Measurements from ENCODE around the gene TRIM50. TPM values are rescaled to one million over a fixed set of nuclear protein-coding genes. Genes with fewer than 3 reads are reported as not detected.

TRIM50 gene
- total and polyA plus RNA-seq, 2 experiments from 2014 or later = 0.10 TPM; not detected in 1

- TF ChIP-seq EZH2 (IDR thresholded peaks at IDR 0.05; ENCODE audit: low read depth, unreplicated experiment) = no peak
- no peak for TF ChIP-seq ZNF331 (CRISPR knock-in tag; IDR thresholded peaks at IDR 0.05; ENCODE audit: low read depth)
- no peak for TF ChIP-seq CREB1 (CRISPR knock-in tag; IDR thresholded peaks at IDR 0.05; ENCODE audit: low read depth)
Observed at GRCh38 chr7:73350306-73351068, 22.6 kb upstream of the TRIM50 start (continued).

DNA sequence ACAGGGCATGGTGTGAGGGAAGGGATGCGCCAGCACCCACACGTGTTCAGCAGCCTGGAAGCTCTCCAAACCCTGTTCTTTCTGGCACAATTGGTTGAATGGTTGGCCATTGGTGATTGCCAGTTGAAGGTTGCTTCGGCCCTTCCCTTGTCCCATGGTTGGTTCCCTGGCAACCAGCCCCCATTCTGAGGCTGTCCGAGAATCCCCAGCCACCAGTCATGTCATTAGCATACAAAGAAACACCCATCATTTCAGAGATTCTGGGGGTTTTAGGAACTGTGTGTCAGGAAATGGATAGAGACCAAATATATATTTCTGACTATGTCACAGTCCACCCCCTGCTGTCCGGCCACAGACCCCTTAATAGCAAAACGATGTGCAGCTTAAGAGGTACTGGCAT is 21.9 kb upstream of the TRIM50 start:
- H3K4me1 Mint-ChIP-seq = peaks cover 20% of the 10 kb centered on the region
- no peak overlapping the region for H3K4me3 Mint-ChIP-seq
- DNase-seq (ENCODE audit: low spot score) (no peak), ATAC-seq (no peak)
- H3K79me2 ChIP-seq (replicated peaks; ENCODE audit: insufficient read depth) = no peaks in the 10 kb centered on the region
- H4K20me1 ChIP-seq (replicated peaks; ENCODE audit: insufficient read depth) = no peaks in the 10 kb centered on the region
- H3K27ac Mint-ChIP-seq = no peak overlapping the region
- TF ChIP-seq NANOG (IDR thresholded peaks at IDR 0.05; ENCODE audit: borderline replicate concordance) = no peak
- H3K27me3 ChIP-seq (ENCODE audit: insufficient read depth) = no peaks in the 10 kb centered on the region
- peaks cover 8% of the 10 kb centered on the region for H3K9me3 Mint-ChIP-seq
- no peak overlapping the region for H3K27ac ChIP-seq (ENCODE audit: low read depth)
- H2AFZ ChIP-seq = 0 out of 2 replicates have a peak overlapping the region, but pooled peaks have one; percentile 29
- H3K36me3 Mint-ChIP-seq (ENCODE audit: low read depth) = peaks cover 3% of the 10 kb centered on the region; the same call in 2 of the 3 replicates
- H3K4me1 ChIP-seq (ENCODE audit: insufficient read depth) = no peaks in the 10 kb centered on the region
- no peaks in the 10 kb centered on the region for H3F3A ChIP-seq (replicated peaks; ENCODE audit: low read depth)
- H3K4me3 ChIP-seq = no peak overlapping the region
- H3K36me3 ChIP-seq (ENCODE audit: insufficient read depth) = no peaks in the 10 kb centered on the region
- peaks cover 6% of the 10 kb centered on the region for H3K27me3 Mint-ChIP-seq (ENCODE audit: insufficient read depth, low read depth, poor library complexity)
- no peaks in the 10 kb centered on the region for H3K9me2 ChIP-seq (ENCODE audit: insufficient read depth)
- H3K4me2 ChIP-seq = no peak overlapping the region

- H3K4me3 ChIP-seq = no peak overlapping the region
- H3K9me3 Mint-ChIP-seq = no peaks in the 10 kb centered on the region
- no peaks in the 10 kb centered on the region for H3K9me2 ChIP-seq (ENCODE audit: insufficient read depth)
- no peaks in the 10 kb centered on the region for H3K27me3 ChIP-seq (ENCODE audit: insufficient read depth)
- H4K20me1 ChIP-seq (replicated peaks; ENCODE audit: insufficient read depth) = no peaks in the 10 kb centered on the region
- no peak overlapping the region for H3K27ac ChIP-seq (ENCODE audit: low read depth)
- DNase-seq (ENCODE audit: low spot score) (no peak), ATAC-seq (no peak; the same call in 2 of the 3 replicates)
- 0 out of 2 replicates have a peak overlapping the region, but pooled peaks have one; percentile 18 for H3K27ac Mint-ChIP-seq
- H3K36me3 ChIP-seq (ENCODE audit: insufficient read depth) = no peaks in the 10 kb centered on the region
- H3K4me2 ChIP-seq = no peak overlapping the region
- H3K4me1 ChIP-seq (ENCODE audit: insufficient read depth) = peaks cover 3% of the 10 kb centered on the region; the same call in 1 of the 2 replicates
- H3K36me3 Mint-ChIP-seq (ENCODE audit: low read depth) = no peaks in the 10 kb centered on the region
- peaks cover 32% of the 10 kb centered on the region for H3K4me1 Mint-ChIP-seq
- no peaks in the 10 kb centered on the region for H3F3A ChIP-seq (replicated peaks; ENCODE audit: low read depth)
- H3K4me3 Mint-ChIP-seq = no peak overlapping the region
- H3K79me2 ChIP-seq (replicated peaks; ENCODE audit: insufficient read depth) = no peaks in the 10 kb centered on the region
- peaks cover 6% of the 10 kb centered on the region for H3K27me3 Mint-ChIP-seq (ENCODE audit: insufficient read depth, low read depth, poor library complexity)
- peak overlapping the region; percentile 56; the same call in 1 of the 2 replicates for H2AFZ ChIP-seq
- no peak for TF ChIP-seq EZH2phosphoT487 (IDR thresholded peaks at IDR 0.05; ENCODE audit: unreplicated experiment)
- no peak for TF ChIP-seq CTCF (conservative IDR thresholded peaks at IDR 0.05; ENCODE audit: low read depth in 2 of 2)
- TF ChIP-seq, protein P1, sequence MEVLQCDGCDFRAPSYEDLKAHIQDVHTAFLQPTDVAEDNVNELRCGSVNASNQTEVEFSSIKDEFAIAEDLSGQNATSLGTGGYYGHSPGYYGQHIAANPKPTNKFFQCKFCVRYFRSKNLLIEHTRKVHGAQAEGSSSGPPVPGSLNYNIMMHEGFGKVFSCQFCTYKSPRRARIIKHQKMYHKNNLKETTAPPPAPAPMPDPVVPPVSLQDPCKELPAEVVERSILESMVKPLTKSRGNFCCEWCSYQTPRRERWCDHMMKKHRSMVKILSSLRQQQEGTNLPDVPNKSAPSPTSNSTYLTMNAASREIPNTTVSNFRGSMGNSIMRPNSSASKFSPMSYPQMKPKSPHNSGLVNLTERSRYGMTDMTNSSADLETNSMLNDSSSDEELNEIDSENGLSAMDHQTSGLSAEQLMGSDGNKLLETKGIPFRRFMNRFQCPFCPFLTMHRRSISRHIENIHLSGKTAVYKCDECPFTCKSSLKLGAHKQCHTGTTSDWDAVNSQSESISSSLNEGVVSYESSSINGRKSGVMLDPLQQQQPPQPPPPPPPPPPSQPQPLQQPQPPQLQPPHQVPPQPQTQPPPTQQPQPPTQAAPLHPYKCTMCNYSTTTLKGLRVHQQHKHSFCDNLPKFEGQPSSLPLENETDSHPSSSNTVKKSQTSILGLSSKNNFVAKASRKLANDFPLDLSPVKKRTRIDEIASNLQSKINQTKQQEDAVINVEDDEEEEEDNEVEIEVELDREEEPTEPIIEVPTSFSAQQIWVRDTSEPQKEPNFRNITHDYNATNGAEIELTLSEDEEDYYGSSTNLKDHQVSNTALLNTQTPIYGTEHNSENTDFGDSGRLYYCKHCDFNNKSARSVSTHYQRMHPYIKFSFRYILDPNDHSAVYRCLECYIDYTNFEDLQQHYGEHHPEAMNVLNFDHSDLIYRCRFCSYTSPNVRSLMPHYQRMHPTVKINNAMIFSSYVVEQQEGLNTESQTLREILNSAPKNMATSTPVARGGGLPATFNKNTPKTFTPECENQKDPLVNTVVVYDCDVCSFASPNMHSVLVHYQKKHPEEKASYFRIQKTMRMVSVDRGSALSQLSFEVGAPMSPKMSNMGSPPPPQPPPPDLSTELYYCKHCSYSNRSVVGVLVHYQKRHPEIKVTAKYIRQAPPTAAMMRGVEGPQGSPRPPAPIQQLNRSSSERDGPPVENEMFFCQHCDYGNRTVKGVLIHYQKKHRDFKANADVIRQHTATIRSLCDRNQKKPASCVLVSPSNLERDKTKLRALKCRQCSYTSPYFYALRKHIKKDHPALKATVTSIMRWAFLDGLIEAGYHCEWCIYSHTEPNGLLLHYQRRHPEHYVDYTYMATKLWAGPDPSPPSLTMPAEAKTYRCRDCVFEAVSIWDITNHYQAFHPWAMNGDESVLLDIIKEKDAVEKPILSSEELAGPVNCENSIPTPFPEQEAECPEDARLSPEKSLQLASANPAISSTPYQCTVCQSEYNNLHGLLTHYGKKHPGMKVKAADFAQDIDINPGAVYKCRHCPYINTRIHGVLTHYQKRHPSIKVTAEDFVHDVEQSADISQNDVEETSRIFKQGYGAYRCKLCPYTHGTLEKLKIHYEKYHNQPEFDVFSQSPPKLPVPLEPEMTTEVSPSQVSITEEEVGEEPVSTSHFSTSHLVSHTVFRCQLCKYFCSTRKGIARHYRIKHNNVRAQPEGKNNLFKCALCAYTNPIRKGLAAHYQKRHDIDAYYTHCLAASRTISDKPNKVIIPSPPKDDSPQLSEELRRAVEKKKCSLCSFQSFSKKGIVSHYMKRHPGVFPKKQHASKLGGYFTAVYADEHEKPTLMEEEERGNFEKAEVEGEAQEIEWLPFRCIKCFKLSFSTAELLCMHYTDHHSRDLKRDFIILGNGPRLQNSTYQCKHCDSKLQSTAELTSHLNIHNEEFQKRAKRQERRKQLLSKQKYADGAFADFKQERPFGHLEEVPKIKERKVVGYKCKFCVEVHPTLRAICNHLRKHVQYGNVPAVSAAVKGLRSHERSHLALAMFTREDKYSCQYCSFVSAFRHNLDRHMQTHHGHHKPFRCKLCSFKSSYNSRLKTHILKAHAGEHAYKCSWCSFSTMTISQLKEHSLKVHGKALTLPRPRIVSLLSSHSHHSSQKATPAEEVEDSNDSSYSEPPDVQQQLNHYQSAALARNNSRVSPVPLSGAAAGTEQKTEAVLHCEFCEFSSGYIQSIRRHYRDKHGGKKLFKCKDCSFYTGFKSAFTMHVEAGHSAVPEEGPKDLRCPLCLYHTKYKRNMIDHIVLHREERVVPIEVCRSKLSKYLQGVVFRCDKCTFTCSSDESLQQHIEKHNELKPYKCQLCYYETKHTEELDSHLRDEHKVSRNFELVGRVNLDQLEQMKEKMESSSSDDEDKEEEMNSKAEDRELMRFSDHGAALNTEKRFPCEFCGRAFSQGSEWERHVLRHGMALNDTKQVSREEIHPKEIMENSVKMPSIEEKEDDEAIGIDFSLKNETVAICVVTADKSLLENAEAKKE (CRISPR knock-in tag; IDR thresholded peaks at IDR 0.05) = no peak
- TF ChIP-seq ZNF114 (CRISPR knock-in tag; IDR thresholded peaks at IDR 0.05) = no peak
- TF ChIP-seq EZH2 (IDR thresholded peaks at IDR 0.05; ENCODE audit: low read depth, unreplicated experiment) = no peak
- no peak for TF ChIP-seq STAT1 (IDR thresholded peaks at IDR 0.05; ENCODE audit: unreplicated experiment)
- no peak for TF ChIP-seq ZNF331 (CRISPR knock-in tag; IDR thresholded peaks at IDR 0.05; ENCODE audit: low read depth)
- no peak for TF ChIP-seq JUNB (IDR thresholded peaks at IDR 0.05; ENCODE audit: unreplicated experiment)
Observed at GRCh38 chr7:73345951-73346350, 18.1 kb upstream of the TRIM50 start.

Data from GM23338 (cell line).